GM21786 (cell line): ENCODE results near the gene HES4.
"Not testable (repeated sequence)": the region's sequence is repeated elsewhere in the genome, so short reads cannot be mapped to it uniquely, and the experiment has no call there.

ENCODE experiments used
- ATAC-seq: cut with Tn5 transposase; IDR thresholded peaks from one replicate; pipeline ENCODE4 v1.9.1; 2021; ENCODE audit not compliant: unreplicated experiment

HES4 gene

DNA sequence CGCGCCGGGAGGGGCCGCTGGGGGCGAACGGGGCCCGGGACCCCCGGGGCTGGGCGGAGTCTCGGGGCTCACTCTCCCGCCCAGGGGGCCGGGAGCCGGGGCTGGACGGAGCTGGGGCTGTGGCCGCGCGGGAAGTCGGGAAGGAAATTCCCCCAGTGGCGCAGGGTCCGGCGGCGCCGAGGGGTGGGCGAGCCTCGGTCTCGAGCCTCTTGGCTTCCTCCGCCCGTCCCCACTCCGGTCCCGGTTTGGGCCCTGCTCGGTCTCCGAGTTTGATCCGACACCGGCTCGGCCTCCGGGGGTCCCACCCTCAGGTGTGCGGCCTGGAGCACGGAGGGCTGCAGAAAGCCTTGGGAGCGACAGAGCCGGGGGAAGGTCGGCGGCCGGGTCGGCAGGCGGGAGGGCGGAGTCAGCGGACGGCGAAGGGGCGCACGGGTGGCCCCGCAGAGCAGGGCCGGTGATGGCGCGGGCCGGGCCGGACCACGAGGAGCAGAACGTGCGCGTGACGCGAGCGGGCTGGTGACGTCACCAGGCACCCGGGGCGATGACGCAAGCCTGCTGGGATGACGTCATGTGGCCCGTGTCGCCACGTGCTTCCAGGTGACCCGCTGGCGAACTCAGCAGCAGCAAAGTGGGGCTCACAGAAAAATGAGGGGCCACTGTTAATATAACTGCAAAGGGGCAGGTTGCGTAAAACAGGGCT, 610 bp upstream of the HES4 start:
- ATAC-seq = no peak

- ATAC-seq = no peak
Measured at GRCh38 chr1:998995-999724, 737 bp downstream of the HES4 start.

DNA sequence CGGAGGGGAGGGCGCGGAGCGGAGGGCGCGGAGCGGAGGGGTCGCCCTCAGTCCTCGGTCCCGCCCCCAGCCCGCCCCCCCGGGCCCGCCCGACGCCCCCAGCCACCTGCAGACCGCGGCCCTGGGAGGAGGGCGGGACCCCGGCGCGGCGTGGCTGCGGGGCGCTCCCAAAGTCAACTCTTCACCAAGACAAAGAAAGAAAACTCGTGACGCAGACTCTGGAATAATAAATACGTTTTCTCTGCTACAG, 1.2 kb downstream of the HES4 start:
- ATAC-seq = no peak

DNA sequence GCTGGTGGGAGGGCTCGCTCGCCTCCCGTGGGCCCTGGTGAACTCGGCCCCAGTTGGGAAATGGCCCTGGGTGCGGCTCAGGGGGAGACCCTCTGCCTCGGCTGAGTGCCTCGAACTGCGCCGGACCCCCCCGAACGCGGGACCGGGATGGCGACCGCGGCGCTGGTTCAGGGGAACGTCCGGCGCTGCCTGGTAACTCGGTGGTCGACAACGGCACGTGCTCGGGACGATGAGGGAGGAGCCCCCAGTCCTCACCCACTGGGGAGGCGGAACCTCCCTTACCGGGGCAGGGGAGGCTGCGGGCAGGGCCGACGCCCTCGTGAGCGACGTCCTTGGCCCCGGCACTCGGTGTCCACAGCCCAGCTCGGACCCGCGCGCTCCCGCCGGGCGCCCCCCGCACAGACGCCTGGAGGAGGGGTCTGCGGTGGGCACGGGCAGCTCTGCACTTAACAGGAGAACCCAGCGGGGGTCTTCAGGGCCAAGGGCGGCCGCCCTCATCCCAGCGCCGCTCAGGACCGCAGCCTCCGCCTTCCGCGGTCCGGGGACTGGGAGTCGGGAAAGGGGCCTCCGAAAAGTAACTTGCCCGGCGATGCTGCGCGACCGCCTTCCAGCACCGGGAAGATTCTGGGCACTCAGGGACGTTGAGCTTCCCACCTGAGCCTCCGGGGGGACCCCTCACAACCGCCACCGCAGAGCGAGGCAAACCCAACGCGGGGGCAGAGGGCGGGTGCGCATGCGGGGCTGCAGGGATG, 1.7 kb downstream of the HES4 start:
- no peak for ATAC-seq

- no peak for ATAC-seq
Measured at GRCh38 chr1:997713-997992, 2.2 kb downstream of the HES4 start.

DNA sequence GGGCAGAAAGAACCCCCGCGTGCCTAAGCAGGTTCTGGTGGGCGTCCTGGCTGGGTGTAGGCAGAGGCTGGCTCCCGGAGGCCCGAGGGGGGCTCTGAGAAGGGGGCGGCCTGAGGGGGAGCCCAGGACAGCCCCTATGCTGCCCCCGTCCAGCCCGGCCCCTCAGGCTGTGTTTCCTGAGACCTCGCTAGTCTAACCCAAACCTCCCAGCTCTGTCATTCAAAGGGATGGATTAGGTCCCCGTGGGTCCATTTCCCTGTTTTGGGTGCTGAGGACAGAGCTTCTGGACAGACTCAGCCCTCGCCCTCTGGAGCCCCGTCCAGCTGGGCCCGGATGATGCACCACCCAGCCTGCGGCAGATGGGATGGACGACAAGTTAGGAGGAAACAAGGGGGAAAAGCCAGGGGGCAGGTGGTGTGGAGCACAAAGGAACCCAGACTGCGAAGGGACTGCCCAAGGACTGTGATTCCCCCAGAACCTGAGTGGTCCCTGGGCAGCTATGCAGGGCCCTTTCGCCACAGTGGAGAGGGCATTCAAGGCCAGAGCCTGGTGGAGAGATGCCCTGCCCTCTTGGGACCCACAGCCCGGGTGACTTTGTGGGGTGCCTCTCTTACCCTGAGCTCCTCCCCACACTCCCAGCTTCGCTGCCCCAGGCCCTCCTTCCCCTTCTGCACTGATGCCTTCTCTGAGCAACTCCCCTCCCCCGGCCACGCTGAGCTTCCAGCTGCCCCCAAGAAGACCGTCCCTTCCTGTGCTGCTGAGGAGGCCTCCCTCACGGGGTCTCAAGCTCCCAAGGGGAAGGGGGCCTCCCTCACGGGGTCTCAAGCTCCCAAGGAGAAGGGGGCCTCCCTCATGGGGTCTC, 2.8 kb downstream of the HES4 start:
- no peak for ATAC-seq

DNA sequence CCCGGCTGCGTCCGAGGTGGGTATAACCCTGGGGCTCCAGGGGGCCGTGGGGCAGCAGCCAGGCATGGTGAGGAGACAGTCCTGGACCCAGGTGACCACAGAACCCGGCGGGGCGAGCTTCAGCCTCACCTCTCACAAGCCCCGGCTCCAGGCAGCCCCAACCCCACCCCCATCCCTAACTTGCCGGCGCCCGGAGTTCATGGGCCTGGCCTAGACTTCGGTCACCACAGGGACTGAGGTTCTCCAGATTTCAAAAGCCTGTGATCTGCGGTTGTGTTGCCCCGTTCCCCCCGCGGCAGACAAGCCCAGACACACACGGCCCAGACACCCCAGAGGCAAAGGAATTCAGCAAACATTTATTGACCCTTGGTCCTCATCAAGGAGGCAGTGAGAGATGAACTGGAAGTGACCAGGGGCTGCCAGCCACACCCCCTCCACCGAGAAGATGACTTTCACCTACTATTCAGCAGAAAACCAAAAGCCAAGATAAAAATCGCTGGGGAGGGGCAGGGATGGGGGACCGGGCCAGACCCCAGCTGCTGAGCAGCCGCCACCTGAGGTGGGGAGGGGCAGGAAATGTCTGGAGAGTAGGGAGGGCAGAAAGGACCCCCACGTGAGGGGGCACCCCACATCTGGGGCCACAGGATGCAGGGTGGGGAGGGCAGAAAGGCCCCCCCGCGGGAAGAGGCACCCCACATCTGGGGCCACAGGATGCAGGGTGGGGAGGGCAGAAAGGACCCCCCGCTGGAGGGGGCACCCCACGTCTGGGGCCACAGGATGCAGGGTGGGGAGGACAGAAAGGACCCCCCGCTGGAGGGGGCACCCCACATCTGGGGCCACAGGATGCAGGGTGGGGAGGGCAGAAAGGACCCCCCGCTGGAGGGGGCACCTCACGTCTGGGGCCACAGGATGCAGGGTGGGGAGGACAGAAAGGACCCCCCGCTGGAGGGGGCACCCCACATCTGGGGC, 3.9 kb downstream of the HES4 start:
- no peak for ATAC-seq

GRCh38 chr1:994546-994945, 5.4 kb downstream of the HES4 start:
- not testable (repeated sequence) for ATAC-seq

DNA sequence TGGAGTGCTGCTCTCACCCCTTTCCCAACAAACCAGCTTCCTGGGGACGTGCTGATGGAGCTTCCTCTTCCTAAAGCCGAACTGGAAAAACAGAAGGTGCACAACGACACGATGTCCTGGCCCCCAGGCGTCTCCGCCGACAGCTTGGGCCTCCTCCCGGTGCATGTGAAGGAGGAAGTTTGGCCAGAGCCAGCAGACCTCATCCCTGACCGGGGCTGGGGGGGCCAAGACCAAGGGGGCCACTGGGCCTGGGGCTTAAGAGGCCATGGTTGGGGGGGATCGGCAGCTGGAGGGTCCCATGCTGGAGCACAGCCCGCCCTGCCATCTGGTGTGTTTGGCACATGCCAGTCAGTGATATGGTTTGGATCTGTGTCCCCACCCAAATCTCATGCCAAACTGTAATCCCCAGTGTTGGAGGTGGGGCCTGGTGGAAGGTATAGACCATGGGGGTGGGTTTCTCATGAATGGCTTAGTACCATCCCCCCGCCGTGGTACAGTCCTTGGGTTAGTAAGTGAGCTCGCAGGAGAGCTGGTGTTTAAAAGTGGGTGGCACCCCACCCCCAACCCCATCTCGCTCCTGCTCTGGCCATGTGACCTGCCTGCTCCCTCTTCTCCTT, 6.4 kb downstream of the HES4 start:
- ATAC-seq = no peak

GRCh38 chr1:992362-992761, 7.5 kb downstream of the HES4 start:
- no peak for ATAC-seq

GRCh38 chr1:991895-992294, 8.0 kb downstream of the HES4 start:
- ATAC-seq = no peak

DNA sequence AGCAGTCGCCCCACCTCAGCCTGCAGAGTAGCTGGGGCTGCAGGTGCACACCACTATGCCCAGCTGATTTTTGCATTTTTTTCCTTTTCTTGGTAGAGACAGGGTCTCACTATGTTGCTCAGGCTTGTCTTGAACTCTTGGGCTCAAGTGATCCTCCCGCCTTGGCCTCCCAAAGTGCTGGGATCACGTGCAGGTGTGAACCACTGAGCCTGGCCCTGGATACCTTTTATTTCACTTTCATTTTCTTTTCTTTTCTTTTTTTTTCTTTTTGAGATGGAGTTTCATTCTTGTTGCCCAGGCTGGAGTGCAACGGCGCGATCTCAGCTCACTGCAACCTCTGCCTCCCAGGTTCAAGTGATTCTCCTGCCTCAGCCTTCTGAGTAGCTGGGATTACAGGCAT, 8.6 kb downstream of the HES4 start:
- not testable (repeated sequence) for ATAC-seq

GRCh38 chr1:988061-988460, 11.8 kb downstream of the HES4 start:
- ATAC-seq = not testable (repeated sequence)

- no peak for ATAC-seq
Measured at GRCh38 chr1:985126-985525, 14.8 kb downstream of the HES4 start.

DNA sequence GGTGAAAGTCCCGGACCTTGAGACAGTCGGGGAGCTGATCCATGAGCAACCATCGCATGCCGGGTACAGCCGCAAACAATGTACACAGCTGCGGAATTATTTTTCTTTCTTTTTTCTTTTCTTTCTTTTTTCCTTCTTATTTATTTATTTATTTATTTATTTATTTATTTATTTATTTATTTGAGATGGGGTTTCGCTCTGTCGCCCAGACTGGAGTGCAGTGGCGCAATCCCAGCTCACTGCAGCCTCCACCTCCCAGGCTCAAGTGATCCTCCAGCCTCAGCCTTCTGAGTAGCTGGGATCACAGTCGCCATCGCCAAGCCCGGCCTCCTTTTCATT, 15.5 kb downstream of the HES4 start:
- ATAC-seq = no peak

- no peak for ATAC-seq
Measured at GRCh38 chr1:983798-984475, 16.0 kb downstream of the HES4 start.

DNA sequence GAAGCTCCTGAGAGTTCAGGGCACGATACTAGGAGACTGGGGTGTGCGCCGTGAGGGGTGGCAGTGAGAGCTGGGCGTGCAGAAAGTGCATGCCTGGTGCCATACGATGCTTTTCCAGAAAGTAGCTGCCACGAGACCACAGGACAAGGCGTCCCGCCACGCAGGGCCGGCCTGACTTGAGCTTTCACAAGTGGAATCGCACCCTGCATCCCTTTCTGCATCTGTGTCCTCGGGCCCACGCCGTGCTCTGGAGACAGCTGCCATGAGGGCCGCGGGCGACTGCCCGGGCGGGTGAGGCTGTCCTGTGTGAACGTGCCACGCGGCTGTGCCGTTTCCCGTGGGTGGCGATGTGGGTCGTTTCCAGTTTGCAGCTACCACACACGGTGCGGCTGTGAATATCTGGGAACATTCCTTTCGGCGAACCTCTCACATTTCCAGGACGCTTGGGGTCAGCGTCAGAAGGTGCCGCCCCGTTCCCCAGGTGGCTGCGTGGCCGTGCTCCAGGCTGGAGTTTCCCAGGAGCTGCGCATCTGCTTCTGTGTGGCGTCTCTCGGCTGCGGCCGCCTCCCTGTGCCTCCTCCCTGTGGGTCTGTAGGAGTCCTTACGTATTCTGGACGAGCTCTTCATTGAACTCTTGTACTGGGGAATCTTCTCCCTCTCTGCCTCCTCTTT, 17.0 kb downstream of the HES4 start:
- no peak for ATAC-seq

GRCh38 chr1:981955-982558, 17.8 kb downstream of the HES4 start, which contains the start of gene PERM1:
PERM1 (minus strand) TSS chr1:982093; CDS start chr1:981029, 1,064 bp downstream.
- no peak for ATAC-seq
